Measurements from ENCODE around the gene ZMYM5.

DNA sequence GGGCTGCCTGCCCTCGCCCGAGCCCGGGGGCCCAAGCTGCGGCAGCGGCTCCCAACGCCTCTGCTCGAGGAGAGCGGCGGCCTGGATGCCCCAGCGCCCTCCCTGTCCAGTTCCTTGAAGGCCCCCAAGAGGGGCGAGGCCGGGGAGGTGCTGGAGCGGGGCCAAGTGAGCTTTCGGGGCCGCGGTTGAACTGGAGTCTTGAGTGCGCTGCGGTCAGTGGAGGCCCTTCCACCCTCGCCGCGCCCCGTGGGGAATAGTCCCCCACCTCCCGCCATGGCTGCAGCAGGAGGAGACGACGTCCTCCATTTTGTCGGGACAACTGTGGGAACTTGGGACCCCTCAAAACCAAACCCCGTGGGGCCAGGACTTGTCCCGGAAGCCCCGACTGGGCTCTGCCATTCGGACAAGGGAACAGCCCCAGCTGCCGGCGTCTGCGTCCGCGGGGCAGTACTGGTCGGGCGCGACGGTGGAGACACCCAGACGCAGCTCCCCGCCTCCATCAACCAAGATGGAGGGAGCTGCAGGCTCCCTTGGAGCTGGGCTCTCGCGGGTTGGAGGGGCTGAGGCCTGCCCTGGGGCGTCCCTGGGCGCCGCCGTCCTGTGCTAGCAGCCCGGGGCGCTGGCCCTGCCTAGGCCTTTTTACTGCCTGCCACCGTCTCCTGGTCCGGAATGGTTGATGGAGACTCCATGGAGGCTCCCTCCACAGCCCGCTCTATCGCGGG, 736 bp upstream of the ZMYM5 start:
- TF ChIP-seq, protein P1, sequence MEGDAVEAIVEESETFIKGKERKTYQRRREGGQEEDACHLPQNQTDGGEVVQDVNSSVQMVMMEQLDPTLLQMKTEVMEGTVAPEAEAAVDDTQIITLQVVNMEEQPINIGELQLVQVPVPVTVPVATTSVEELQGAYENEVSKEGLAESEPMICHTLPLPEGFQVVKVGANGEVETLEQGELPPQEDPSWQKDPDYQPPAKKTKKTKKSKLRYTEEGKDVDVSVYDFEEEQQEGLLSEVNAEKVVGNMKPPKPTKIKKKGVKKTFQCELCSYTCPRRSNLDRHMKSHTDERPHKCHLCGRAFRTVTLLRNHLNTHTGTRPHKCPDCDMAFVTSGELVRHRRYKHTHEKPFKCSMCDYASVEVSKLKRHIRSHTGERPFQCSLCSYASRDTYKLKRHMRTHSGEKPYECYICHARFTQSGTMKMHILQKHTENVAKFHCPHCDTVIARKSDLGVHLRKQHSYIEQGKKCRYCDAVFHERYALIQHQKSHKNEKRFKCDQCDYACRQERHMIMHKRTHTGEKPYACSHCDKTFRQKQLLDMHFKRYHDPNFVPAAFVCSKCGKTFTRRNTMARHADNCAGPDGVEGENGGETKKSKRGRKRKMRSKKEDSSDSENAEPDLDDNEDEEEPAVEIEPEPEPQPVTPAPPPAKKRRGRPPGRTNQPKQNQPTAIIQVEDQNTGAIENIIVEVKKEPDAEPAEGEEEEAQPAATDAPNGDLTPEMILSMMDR (CRISPR knock-in tag; IDR thresholded peaks at IDR 0.05): no peak
- no peak for TF ChIP-seq PATZ1 (CRISPR knock-in tag; IDR thresholded peaks at IDR 0.05)

All from HepG2 (cell line).